GM03348 (cell line): ENCODE results near the gene PEX3.
"Not testable (repeated sequence)": the region's sequence is repeated elsewhere in the genome, so short reads cannot be mapped to it uniquely, and the experiment has no call there.

Experiments used
- DNase-seq: peaks from one replicate; pipeline ENCODE4 v3.0.0; 2012; ENCODE audit warnings: low spot score

PEX3 gene

DNA sequence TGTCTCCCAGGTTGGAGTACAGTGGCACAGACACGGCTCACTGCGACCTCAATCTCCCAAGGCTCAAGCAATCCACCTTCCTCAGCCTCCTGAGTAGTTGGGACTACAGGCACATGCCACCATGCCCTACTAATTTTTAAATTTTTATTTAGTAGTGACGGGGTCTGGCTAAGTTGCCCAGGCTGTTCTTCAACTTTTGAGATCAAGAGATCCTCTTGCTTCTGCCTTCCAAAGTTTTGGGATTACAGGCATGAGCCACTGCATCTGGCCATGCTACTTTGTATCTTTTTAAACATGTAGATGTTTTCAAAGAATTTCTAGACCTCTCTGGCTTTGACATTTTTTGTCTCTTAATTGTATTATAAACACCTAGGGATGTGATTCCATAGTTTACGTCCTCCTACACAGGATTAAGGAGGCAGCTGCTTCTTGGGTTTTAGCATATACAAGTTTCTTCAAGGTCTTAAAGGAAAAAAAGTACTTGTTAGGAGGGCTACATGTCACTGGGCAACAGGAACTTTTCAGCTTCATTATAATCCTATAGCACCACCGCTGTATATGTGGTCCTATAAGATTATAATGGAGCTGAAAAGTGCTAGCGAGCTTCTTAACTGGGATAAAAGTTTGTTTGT is 1.4 kb upstream of the PEX3 start:
- DNase-seq: no peak

DNA sequence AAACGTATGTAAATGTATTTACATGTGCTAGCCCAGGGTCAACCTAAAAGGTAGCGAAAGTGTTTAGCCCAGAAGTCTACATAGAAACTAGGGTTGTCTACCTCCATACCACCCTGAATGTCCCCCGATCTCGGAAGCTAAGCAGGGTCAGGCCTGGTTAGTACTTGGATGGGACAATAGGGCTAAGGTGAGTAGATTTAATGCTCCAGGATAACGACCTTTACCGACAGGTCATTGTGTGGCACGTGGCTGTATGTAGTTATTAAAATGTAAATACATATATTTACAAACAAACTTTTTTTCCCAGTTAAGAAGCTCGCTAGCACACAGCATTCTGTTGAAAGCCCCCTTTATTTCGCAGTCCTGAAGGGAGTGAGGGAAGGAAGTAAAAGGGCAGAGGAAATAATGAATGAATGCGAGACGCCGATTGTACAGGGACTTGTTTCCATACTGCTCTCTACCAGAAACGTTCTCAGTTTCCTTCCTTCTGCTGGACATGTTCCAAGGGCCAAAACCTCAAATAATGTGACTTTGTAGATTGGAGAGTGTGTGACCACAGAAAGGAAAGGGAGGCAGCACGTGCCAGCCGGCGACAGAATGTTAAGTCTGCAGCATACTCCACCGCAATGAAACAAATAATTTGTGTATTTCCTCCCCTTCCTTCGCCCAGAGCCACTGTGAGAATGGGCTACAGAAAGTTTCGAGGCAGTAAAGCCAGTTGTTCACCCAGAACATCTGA is 722 bp upstream of the PEX3 start:
- peak; percentile 11 for DNase-seq

DNA sequence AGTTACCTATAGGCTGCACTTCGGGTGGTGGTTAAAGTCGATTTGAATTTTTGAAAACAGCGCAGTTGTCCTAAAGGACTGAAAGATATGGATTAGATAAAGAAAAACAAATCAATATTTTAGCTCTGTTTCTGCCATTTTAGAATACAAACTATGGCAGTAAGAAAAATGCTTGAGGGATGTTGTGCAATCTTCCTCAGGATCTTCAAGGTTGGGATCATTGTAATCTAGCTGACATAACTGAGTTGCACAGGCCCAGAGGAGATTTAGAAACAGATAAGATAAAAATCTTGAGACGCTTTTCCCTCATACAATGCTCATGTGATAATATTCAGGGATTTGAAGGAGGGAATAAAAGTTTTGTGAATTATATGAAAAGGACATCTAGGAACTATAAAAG is 926 bp downstream of the PEX3 start:
- peak; percentile 17 for DNase-seq

DNA sequence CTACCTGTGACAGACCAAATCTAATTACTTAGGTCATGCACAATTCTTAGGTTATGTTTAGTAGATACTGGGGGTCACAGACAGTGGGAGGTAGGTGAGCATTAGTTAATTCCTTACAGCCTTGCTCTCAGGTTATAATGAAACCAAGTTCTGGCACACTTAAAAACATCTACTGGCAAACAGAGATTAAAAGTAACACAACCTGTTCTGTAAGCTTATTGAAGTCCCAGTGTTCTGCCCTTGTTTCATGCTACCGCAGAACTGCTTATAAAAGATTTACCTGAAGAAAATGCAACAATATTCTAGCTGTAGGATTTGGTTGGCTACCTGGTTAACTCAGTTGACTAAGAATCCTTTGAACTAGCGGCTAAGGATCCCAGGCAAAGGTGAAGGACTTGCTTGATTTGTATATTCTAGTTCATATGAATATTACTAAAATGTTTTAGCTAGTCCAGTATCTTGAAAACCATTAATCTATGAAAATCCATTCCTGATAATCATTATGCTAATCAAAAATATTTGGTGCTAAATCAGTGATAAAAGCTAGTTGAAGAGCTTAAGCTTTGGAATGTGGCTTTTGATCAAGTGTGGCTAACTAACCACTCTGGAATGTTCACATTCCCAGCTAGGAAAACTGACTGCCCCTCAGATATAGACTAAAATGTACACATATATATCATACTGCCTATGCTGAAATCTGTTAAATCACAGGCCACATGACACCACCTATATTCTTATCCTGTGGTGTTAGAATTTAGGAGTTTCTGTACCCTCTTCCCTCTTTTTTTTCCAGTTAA is 7.2 kb downstream of the PEX3 start:
- DNase-seq: peak; percentile 30

DNA sequence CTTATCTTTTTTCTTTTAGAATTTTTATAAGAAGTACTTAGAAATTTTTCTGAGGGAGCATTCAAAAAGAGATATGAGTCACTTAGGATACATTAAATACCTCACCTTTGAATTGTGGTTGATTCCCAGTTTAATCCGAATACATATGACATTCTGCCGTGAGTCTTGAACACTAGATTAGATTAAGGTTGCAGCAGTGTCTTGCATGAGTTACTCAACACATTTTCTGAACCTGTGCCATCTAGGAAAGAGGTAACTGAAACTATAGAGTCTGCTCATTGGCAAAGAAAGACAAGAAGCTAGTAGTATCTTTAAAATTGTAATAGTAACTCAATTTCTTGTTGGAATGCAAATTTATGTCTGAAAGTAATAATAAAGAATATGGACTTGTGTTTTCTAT is 14.9 kb downstream of the PEX3 start:
- DNase-seq: no peak

DNA sequence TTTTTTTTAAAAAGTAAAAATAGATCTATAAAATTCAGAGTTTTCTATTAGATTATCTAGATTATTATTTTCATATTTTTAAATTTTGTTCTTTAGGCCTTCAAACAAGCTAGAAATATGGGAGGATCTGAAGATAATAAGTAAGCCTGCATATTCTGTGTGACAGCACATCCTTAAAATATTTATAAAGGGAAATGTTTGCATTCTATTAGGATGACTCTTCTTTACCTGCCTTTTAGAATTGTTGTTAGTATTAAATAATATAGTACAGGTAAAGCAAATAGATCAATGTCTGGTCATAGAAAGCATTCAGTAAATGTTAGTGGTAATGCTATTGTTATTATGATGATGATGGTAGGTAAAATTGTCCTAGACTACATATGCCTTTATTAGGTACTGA is 17.4 kb downstream of the PEX3 start:
- no peak for DNase-seq

DNA sequence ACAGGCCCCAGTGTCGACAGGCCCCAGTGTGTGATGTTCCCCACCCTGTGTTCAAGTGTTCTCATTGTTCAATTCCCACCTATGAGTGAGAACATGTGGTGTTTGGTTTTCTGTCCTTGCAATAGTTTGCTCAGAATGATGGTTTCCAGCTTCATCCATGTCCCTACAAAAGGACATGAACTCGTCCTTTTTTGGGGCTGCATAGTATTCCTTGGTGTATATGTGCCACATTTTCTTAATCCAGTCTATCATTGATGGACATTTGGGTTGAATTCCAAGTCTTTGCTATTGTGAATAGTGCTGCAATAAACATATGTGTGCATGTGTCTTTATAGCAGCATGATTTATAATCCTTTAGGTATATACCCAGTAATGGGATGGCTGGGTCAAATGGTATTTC is 18.2 kb downstream of the PEX3 start:
- DNase-seq: not testable (repeated sequence)

DNA sequence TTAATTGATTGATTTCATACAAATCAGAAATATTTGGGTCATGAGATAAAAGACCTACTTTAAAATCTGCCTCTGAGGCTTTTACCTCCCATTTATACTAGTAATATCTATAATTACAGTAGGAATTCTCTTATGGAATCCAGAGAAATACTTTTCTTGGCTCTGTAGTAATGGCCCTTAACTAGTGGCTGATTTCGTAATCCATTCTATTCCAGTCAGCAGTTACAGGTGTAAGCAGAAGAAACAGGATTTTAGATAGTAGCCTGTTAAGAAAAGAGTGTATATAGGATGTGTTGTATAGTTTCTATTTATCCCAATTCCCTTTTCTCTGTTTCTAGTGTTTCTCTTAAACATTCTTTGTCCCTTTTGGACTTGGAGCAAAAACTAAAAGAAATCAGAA is 21.2 kb downstream of the PEX3 start:
- no peak for DNase-seq

DNA sequence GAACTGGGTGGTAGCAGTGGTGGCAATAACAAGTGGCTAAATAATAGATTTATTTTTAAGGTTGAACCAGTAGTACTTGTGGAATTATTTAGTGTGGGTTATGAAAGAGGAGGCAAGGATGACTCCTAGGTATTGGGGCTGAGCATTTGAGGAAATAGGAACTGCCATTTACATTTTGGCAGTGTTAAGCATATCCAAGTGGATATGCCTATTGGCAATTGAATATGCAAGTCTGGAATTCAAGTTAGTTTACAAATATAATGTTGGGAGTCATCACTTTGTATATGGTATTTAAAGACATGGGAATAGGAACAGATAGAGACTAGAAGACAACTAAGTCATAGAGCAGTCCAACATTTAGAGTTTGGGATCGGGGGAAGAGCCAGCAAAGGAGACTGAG is 25.9 kb downstream of the PEX3 start:
- no peak for DNase-seq

DNA sequence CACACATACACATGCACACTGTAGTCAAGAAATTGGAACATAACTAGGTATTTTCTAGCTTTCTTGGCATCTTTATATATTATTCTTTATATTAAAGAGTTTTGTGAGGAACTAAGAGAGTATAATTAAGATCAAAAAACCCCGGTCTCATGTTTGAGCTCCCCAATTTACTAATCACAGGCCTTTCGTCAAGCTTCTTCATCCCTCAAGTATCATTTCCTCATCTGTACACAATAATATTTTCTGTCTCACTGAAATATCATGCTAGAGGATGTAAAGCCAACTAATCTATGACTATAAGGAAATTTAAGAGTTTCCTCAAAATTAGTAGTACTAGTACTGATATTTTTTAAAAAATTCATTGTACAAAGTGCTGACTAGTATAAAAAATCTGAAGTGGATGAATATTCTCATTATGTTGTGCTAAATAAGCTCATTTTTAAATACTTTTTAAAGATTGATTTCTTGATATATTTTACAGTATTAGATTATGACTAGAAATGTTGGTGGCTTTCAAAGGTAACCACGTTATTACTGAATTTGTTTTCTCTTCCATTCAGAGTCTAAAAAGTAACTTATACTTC is 28.0 kb downstream of the PEX3 start:
- DNase-seq: no peak

DNA sequence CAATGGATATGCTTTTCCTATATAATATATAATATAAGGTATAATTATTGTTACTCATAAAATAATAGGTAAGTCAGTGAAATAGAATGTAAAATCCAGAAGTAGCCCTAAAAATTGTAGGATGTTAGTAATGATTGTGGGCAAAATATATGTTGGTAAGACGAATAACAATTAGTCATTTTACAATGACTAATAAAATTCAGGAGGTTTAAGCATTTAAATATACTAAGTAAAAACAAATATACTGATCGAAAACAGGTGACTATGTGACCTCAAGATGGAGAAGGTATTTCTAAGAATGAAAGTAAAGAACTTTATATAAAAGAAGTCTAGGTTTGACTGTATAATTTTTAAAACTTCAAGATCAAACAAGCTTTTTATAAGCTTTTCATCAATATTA is 32.0 kb downstream of the PEX3 start:
- no peak for DNase-seq

DNA sequence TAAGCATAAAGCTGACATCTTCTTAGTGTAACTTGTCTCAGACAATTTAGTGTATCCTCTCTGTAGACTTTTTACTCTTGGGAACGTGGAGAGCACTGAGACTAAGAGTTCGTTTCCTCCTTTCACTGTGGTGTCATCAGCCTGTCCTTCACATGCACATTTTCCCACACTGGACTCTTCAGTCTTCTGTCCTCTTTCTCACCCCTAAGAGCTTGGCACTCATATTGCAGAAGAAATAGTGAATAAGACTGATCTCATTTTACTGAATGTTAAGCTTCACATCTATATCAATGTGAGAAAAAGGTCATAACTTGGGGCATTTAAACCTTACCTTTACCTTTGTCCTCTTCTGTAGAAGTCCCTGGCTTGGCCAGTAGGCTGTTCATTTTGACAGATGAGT is 35.4 kb downstream of the PEX3 start:
- DNase-seq: no peak

DNA sequence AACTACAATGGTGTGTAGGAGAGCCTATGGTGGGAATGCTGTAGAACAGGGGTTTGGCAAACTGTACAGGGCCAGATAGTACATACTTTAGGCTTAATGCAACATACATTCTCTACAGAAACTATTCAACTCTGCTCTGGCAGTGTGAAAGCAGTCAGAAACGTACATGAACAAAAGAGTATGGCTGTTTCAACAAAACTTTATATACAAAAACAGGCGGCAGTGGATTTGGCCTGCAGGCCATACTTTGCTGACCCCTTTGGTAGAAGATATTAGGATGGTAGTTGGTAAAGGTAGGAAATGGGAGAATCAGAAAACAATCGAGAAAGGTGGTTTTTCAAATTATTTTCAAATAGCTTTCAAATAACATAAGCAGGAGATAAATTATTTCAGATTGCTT is 36.1 kb downstream of the PEX3 start:
- no peak for DNase-seq

DNA sequence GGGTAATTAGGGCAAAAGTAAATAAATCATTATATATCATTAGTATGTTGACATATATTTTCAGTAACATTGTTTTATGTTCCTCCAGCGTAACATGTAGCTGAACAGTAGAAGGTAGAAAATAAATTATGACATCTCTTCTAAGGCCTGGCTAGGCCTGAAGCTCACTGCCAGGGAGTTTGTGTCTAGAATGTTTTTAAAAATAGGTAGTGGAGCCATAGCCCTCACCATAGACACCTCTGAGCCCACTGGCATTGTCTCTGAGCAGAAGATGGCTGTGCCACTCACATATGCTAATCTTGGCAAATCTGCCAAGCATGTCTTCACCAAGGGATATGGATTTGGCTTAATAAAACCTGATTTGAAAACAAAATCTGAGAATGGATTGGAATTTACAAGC is 39.6 kb downstream of the PEX3 start:
- DNase-seq: no peak

DNA sequence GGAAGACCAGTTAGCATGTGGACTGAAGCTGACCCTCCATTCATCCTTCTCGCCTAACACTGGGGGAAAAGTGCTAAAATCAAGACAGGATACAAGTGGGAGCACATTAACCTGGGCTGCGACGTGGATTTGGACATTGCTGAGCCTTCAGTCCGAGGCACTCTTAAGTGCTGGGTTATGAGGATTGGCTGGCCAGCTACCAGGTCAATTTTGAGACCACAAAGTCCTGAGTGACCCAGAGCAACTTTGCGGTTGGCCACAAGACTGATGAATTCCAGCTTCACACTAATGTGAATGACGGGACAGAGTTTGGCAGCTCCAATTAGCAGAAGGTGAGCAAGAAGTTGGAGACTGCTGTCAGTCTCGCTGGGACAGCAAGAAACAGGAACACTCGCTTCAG is 40.2 kb downstream of the PEX3 start:
- no peak for DNase-seq

DNA sequence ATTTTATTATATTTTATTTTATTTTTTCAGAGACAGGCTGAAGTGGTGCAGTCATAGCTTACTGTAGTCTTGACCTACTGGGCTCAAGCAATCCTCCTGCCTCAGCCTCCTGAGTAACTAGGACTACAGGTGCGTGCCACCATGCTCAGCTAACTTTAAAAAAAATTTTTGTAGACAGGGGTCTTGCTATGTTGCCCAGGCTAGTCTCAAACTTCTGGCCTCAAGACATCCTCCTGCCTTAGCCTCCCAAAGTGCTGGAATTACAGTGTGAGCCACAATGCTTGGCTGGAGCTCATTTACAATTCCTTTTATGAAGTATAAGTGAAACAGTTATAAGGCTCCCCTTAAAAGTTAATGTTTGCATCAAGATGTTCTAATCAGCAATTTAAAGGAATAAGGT is 46.4 kb downstream of the PEX3 start:
- no peak for DNase-seq

DNA sequence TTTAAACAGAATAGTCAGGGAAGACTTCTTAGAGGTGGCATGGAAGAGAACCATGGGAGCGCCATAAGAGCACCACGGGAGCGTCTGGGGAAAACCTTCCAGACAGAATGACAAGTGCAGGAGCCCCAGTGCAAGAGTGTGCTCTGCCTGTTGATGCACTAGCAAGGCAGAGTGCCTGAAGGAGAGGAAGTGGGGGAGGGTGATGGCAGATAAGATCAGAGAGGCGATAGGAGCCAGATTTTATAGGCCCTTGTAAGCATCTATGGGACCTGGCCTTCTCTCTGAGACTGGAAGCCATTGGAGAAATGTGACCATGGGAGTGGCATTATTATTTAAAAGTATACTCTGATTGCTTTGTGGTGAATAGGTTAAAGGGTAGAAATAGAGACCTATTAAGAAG is 47.8 kb downstream of the PEX3 start:
- DNase-seq: no peak

DNA sequence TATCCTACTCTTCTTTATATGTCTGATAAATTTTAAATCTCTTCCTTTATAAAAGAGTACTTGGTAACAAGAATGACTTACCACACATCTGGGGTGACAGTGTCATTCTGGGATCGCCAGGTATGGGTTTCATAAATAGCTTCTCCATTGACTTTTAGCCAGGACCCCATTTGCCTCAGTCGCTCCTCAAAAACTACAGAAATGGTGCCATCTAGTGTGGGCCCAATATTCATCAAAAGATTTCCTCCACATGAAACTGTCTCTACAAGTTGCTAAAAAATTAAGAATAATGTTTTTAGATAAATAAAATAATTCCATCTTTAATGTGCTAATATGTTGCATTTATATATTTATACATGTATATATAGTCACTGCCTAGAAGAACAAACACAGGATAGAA is 51.2 kb downstream of the PEX3 start:
- no peak for DNase-seq

DNA sequence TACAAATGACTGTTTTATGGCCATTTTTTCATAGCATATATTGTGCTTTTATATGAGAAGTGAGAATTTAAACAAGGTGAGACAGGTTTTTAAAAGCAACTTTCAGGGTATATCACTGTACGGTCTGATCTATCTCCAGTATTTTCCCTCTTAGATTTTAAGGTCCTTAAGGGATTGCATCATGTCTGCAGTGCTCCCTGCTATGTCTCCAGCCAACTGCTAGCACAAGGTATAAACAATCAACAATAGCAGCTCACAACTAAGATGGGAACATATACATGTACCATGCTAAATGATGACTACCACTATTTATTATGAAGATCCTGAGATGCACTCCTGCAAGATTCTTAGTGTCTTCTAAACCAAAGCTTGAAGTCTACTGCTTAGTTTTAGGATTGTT is 53.8 kb downstream of the PEX3 start:
- DNase-seq: no peak

DNA sequence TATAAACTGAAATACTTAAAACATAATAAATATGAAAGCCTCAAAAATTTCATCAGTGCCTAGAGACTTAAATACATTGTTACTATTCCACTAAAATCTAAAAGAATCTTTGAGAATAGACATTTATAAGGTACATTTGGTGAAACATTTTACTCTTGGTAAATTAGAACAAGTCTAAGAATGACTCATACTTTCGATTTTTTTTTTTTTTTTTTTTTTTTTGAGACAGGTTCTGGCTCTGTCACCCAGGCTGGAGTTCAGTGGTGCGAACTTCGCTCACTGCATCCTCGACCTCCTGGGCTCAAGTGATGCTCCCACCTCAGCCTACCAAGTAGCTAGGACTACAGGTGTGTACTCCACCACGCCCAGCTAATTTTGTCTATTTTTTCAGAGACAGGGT is 54.5 kb downstream of the PEX3 start:
- DNase-seq: no peak

DNA sequence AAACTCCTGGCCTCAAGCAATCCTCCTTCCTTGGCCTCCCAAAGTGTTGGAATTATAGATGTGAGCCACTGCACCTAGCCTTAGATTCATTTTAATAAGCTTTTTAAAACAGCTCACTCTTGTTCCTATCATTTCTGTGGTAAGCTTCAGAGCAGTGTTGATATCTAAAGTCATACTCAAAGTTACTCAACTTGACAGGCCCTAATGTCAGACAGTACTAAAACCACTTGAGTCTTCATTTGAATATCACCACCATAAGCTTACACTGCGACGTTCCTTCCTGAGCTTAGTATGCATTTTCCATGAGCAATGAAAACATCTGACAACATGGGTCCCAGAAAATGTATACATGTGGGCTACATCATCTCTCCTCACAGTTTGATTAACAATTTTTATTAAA is 54.9 kb downstream of the PEX3 start:
- DNase-seq: no peak

DNA sequence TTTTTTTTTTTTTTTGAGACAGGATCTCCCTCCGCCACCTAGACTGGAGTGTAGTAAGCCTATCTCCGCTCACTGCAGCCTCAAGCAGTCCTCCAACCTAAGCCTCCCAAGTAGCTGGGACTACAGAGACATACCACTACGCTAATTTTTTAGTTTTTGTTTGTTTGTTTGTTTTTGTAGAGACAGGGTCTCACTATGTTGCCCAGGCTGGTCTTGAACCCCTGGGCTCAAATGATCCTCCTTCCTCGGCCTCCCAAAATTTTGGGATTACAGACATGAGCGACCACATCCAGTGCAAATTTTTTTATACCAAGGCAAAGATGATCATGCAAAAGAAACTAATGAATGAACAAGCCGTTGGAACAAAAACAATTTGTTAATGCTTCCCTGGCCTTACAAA is 55.6 kb downstream of the PEX3 start:
- no peak for DNase-seq

DNA sequence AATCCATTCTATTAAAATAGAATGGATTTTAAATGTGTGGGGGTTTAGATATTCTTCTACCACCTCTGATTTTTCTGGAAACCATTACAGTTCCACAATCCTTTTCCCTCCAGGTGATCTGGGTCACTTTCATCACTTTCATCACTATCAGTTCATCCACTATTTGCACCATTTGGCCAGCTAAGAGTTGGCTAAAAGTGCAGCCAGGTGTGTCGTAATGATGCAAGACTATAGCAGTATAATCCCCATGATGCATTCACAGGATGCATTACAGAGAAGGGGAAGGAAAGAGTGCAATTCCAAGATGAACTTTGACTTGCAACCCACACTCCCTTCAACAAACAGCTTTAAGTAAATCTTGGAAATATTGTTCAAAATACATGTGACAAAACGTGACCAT is 56.0 kb downstream of the PEX3 start:
- DNase-seq: no peak
